ENCODE results near the gene LGSN.
"Not testable (repeated sequence)": the region's sequence is repeated elsewhere in the genome, so short reads cannot be mapped to it uniquely, and the experiment has no call there.

The LGSN gene

GRCh38 chr6:63227928-63228894 lies 91.6 kb downstream of the LGSN start:
- H3K27me3 ChIP-seq (ENCODE audit: insufficient read depth, low read length, poor library complexity); H3K36me3 ChIP-seq (ENCODE audit: insufficient read depth, low read length); H3K4me1 ChIP-seq (ENCODE audit: insufficient read depth, low read length); H2AFZ ChIP-seq (ENCODE audit: low read depth, low read length); H3K4me2 ChIP-seq (ENCODE audit: insufficient read depth, low read length); H4K20me1 ChIP-seq (ENCODE audit: insufficient read depth, low read length); H3K9me3 ChIP-seq (ENCODE audit: insufficient read depth, low read length, severe bottlenecking); H3K79me2 ChIP-seq (ENCODE audit: insufficient read depth, low read length); DNase-seq; H3K9ac ChIP-seq (ENCODE audit: low read depth, low read length); H3K4me3 ChIP-seq (ENCODE audit: low read depth in 1 of 2, low read length in 2 of 2); ATAC-seq (ENCODE audit: insufficient read depth, low read depth); H3K27ac ChIP-seq (ENCODE audit: low read length): not testable (repeated sequence)

DNA sequence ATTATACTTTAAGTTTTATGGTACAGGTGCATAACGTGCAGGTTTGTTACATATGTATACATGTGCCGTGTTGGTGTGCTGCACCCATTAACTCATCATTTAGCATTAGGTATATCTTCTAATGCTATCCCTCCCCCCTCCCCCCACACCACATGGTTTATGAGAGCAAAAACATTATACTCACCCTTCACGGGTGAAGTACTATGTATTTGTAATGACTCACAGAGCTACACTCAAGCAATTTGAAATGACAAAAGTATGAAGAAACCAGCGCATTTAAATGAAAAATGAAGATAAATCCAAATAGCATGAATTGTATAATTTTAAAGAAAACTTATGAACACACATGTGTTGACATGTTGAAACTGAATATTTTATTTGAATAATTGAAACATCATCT lies 93.8 kb downstream of the LGSN start:
- not testable (repeated sequence) for H3K4me2 ChIP-seq (ENCODE audit: insufficient read depth, low read length); DNase-seq; H3K4me3 ChIP-seq (ENCODE audit: low read depth in 1 of 2, low read length in 2 of 2); H3K9me3 ChIP-seq (ENCODE audit: insufficient read depth, low read length, severe bottlenecking); H2AFZ ChIP-seq (ENCODE audit: low read depth, low read length); H3K79me2 ChIP-seq (ENCODE audit: insufficient read depth, low read length); H3K36me3 ChIP-seq (ENCODE audit: insufficient read depth, low read length); ATAC-seq (ENCODE audit: insufficient read depth, low read depth); H3K27me3 ChIP-seq (ENCODE audit: insufficient read depth, low read length, poor library complexity); H4K20me1 ChIP-seq (ENCODE audit: insufficient read depth, low read length); H3K9ac ChIP-seq (ENCODE audit: low read depth, low read length); H3K27ac ChIP-seq (ENCODE audit: low read length); H3K4me1 ChIP-seq (ENCODE audit: insufficient read depth, low read length)
